Testis (tissue), 3 donors: ENCODE measurements around the gene CYP21A2. TPM values are rescaled to one million over a fixed set of nuclear protein-coding genes. Genes with fewer than 3 reads are reported as not detected.
"Not testable (repeated sequence)": the region's sequence is repeated elsewhere in the genome, so short reads cannot be mapped to it uniquely, and the experiment has no call there.

Experiments used
- DNase-seq: peaks from one replicate; pipeline ENCODE4 v3.0.0-alpha.2; 2019
- H3K27ac ChIP-seq, 2 donors: fragments of 200-600 bp; sonication (generic); one replicate each; pipeline ENCODE4 v1.5.1; 2019
- H3K27me3 ChIP-seq: fragments of 200-600 bp; sonication (generic); one replicate; pipeline ENCODE4 v1.5.1; 2019
- H3K36me3 ChIP-seq: fragments of 200-600 bp; sonication (generic); one replicate; pipeline ENCODE4 v1.5.1; 2017; ENCODE audit warnings: low read depth; ENCODE audit errors: missing control alignments
- H3K4me1 ChIP-seq: fragments of 200-600 bp; sonication (generic); one replicate; pipeline ENCODE4 v1.5.1; 2019
- H3K4me3 ChIP-seq, 2 donors: fragments of 200-600 bp; sonication (generic); one replicate each; pipeline ENCODE4 v1.5.1; 2017 to 2019
- H3K9me3 ChIP-seq: fragments of 200-600 bp; sonication (generic); one replicate; pipeline ENCODE4 v1.5.1; 2017
- POLR2A ChIP-seq: fragments of 450-650 bp; IDR thresholded peaks from one replicate; pipeline ENCODE4 v1.6.1; 2017; ENCODE audit warnings: antibody characterized with exemption, mild to moderate bottlenecking, moderate library complexity
- WGBS, 2 donors: methylation state at CpG; one replicate each; pipeline ENCODE4 v1.1.5; 2018; 5-methylcytosine and 5-hydroxymethylcytosine counted together
- intact Hi-C: fragments of 100-400 bp; cut with DNase I; formaldehyde crosslinking; loops from one replicate; pipeline ENCODE4 v1.15.1; 2023; ENCODE audit warnings: low total_unique reads
- polyA plus RNA-seq: library from polyadenylated mRNA; stranded (reverse); fragments of 350-450 nt; fragmentation: Illumina TruSeq; extraction: RNeasy Lipid Tissue Mini Kit (QIAGEN cat#74804); gene quantifications from one replicate; pipeline ENCODE4 v1.2.3, GENCODE V29; 2014; ENCODE audit warnings: low read depth, low replicate concordance; ENCODE audit not compliant: insufficient read depth
- total RNA-seq, 2 donors: library from RNA; depleted of rRNA; stranded (reverse); fragments of >200 nt; gene quantifications; one replicate each; pipeline ENCODE4 v1.2.3, GENCODE V29; 2016
- TF ChIP-seq, protein P1 (sequence below), 3 experiments: fragments of 450-650 bp in 2 of 3; fragments of 200-600 bp in 1 of 3; sonication (generic) in 1 of 3; IDR thresholded peaks; one replicate each; pipeline ENCODE4 v1.5.1; 2016 to 2019; ENCODE audit warnings: antibody characterized with exemption in 3 of 3, mild to moderate bottlenecking in 2 of 3, moderate library complexity in 1 of 3

The CYP21A2 gene
- total and polyA plus RNA-seq, 3 donors from 2014 or later = 0.81 to 1.7 (median 0.96) TPM

DNA sequence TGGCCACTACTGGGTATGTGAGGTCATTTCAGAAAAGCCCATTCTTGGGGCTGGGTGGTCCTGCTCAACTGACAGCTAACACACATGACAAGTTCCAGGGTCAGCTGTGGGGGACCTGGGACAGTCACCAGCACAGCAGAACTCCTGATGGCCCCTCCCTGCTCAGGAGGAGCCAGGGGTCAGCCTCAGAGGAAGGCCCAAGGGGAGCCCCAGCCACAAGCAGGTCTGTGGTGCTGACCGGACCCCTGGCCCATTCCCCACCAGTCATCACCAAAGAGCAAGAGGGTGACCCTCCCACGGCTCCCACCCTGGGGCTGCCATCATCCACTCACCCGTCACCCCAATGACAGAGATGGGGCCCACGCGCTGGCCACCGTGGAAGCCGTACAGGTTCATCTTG is 18.0 kb downstream of the CYP21A2 start:
- intact Hi-C loops = no loop called here
- 90 to 100% methylated on average over 2 to 7 of the region's 7 CpGs for WGBS, 2 donors
- Histone ChIP-seq H3K9me3 (no peaks in the 10 kb centered on the region), H3K4me1 (no peaks in the 10 kb centered on the region), H3K27ac (no peak overlapping the region), H3K4me3 (no peak overlapping the region), H3K36me3 (no peaks in the 10 kb centered on the region), H3K27me3 (no peaks in the 10 kb centered on the region)
- TF ChIP-seq, protein P1, sequence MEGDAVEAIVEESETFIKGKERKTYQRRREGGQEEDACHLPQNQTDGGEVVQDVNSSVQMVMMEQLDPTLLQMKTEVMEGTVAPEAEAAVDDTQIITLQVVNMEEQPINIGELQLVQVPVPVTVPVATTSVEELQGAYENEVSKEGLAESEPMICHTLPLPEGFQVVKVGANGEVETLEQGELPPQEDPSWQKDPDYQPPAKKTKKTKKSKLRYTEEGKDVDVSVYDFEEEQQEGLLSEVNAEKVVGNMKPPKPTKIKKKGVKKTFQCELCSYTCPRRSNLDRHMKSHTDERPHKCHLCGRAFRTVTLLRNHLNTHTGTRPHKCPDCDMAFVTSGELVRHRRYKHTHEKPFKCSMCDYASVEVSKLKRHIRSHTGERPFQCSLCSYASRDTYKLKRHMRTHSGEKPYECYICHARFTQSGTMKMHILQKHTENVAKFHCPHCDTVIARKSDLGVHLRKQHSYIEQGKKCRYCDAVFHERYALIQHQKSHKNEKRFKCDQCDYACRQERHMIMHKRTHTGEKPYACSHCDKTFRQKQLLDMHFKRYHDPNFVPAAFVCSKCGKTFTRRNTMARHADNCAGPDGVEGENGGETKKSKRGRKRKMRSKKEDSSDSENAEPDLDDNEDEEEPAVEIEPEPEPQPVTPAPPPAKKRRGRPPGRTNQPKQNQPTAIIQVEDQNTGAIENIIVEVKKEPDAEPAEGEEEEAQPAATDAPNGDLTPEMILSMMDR (IDR thresholded peaks at IDR 0.05) = no peak
- TF ChIP-seq POLR2A = no peak
- DNase-seq = no peak

DNA sequence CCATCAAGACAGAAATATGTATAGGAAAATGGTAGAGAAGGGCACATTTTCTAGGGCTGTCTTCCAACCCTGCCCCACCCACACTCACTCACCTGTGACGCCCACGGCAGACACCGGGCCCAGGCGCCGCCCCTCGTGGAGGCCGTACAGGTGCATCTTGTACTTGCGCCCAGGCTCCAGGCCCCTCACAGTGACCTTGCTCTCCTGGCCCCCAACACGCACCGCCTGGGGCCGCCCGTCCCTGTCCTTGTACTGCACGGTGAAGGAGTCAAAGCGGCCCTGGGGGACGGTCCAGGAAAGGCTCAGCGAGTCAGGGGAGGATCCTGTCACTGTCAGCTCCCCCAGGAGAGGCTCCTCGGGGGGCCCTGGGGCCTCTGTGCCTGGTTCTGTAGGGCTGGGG is 19.8 kb downstream of the CYP21A2 start:
- Histone ChIP-seq H3K27ac (no peak overlapping the region), H3K9me3 (no peaks in the 10 kb centered on the region), H3K27me3 (no peaks in the 10 kb centered on the region), H3K4me3 (no peak overlapping the region), H3K36me3 (no peaks in the 10 kb centered on the region), H3K4me1 (no peaks in the 10 kb centered on the region)
- intact Hi-C loops = no loop called here
- no peak for DNase-seq
- 64 to 75% methylated on average over 13 to 17 of the region's 17 CpGs for whole genome bisulfite sequencing, 2 donors
- no peak for TF ChIP-seq POLR2A
- TF ChIP-seq, protein P1 (IDR thresholded peaks at IDR 0.05) = no peak

DNA sequence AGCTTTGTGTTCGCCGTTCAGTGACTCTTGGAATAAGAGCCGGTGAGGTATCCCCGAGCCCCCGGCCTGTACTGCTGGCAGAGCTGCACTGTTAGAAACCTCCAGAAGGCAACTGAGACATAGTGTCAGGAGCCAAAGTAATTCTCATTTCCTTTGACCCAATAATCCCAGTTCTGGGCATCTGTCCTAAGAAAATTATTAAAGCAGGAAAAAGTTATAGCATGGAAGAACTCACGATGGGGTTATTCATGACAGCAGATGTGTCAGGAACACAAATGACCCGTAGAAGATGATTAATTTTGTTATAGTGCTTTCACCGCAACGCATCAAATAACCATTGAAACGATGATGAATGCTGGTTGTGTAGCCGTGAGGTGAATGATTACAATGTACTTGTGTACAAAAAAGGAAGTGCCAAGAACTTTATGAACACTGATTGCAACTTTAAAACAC is 20.3 kb downstream of the CYP21A2 start:
- Histone ChIP-seq H3K27me3 (no peaks in the 10 kb centered on the region), H3K9me3 (no peaks in the 10 kb centered on the region), H3K4me3 (no peak overlapping the region), H3K36me3 (no peaks in the 10 kb centered on the region), H3K4me1 (no peaks in the 10 kb centered on the region), H3K27ac (no peak overlapping the region)
- TF ChIP-seq, protein P1 (IDR thresholded peaks at IDR 0.05) = no peak
- no peak for TF ChIP-seq POLR2A
- intact Hi-C loops = no loop called here
- 57 to 65% methylated on average over 11 of the region's 11 CpGs for WGBS, 2 donors
- no peak for DNase-seq

DNA sequence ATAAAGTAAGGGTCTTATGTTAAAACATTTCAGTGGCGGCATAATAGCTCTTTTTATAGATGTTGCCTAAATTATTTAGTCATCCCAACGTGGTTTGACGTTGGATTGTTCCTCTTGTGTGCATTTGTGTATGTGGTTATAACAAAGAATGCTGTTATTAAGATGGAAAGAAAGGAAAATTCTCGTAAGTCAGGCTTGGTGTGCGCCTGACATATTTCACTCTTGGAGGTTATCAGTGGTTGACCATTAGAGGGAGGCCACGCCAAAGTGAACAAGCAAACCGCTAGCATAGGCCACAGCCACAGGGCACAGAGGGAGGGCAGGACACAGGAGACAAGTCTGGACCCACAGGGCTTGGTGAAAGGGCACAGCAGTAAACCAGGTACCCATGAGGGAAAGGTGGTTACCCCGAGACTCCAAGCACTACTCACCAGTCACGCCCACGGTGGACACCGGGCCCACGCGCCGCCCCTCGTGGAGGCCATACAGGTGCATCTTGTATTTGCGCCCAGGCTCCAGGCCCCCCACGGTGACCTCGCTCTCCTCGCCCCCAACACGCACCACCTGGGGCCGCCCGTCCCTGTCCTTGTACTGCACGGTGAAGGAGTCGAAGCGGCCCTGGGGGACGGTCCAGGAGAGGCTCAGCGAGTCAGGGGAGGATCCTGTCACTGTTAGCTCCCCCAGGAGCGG is 22.9 kb downstream of the CYP21A2 start:
- H3K4me1 ChIP-seq = no peaks in the 10 kb centered on the region
- no peaks in the 10 kb centered on the region for H3K9me3 ChIP-seq
- no peak for DNase-seq
- no peak overlapping the region for H3K4me3 ChIP-seq
- WGBS, 2 donors = 87 to 89% methylated on average over 10 to 28 of the region's 28 CpGs
- H3K27ac ChIP-seq = no peak overlapping the region
- no peaks in the 10 kb centered on the region for H3K27me3 ChIP-seq
- intact Hi-C loops = no loop called here
- TF ChIP-seq POLR2A = no peak
- TF ChIP-seq, protein P1 (IDR thresholded peaks at IDR 0.05) = no peak
- H3K36me3 ChIP-seq = no peaks in the 10 kb centered on the region

DNA sequence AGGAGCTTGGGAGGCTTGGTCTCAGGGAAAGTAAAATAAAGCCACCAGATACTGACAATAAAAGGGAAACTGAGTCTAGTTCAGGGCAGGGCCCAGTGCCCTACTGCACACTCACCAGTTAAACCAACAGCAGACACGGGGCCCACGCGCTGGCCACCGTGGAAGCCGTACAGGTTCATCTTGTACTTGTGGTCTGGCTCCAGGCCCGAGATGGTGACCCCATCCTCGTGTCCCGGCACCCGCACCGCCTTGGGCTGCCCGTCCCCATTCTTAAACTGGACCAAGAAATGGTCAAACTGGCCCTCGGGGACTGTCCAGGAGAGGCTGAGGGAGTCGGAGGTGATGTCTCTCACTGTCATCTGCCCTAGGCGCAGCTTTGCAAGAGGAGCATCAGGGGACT is 26.5 kb downstream of the CYP21A2 start:
- Histone ChIP-seq H3K36me3 (no peaks in the 10 kb centered on the region), H3K9me3 (no peaks in the 10 kb centered on the region), H3K4me1 (no peaks in the 10 kb centered on the region), H3K27ac (no peak overlapping the region), H3K27me3 (no peaks in the 10 kb centered on the region), H3K4me3 (no peak overlapping the region)
- intact Hi-C loops = no loop called here
- WGBS, 2 donors = 77 to 86% methylated on average over 13 to 14 of the region's 14 CpGs
- TF ChIP-seq, protein P1 (IDR thresholded peaks at IDR 0.05) = no peak
- TF ChIP-seq POLR2A = no peak
- DNase-seq = no peak

DNA sequence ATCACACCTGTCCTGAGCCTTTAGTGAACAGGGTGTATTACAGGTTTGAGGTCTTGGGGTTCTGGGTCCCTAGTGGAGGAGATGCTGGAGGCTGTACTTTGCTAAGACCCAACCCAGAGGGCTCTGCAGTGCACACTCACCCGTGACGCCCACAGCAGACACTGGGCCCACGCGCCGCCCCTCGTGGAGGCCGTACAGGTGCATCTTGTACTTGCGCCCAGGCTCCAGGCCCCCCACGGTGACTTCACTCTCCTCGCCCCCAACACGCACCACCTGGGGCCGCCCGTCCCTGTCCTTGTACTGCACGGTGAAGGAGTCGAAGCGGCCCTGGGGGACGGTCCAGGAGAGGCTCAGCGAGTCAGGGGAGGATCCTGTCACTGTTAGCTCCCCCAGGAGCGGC is 29.3 kb downstream of the CYP21A2 start:
- intact Hi-C loops, H3K27ac ChIP-seq, DNase-seq, H3K36me3 ChIP-seq, H3K4me3 ChIP-seq, H3K27me3 ChIP-seq, H3K9me3 ChIP-seq, H3K4me1 ChIP-seq: not testable (repeated sequence)
- WGBS, 2 donors = 80 to 92% methylated on average over 3 to 19 of the region's 19 CpGs

DNA sequence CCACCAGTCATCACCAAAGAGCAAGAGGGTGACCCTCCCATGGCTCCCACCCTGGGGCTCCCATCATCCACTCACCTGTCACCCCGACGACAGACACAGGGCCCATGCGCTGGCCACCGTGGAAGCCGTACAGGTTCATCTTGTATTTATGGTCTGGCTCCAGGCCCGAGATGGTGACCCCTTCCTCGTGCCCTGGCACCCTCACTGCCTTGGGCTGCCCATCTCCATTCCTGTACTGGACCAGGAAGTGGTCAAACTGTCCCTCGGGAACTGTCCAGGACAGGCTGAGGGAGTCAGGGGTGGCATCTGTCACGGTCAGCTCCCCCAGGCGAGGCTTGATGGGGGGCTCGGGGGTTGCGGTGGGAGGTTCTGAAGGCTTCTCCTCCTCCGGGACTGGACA is 30.1 kb downstream of the CYP21A2 start:
- H3K27me3 ChIP-seq, H3K36me3 ChIP-seq, H3K27ac ChIP-seq, H3K4me3 ChIP-seq, H3K4me1 ChIP-seq, H3K9me3 ChIP-seq, DNase-seq, intact Hi-C loops: not testable (repeated sequence)
- WGBS, 2 donors = 94 to 95% methylated on average over 8 to 13 of the region's 13 CpGs
